GM12891 (cell line): Measurements from ENCODE around the gene MIS12.

ENCODE experiments used
- POLR2A ChIP-seq: IDR thresholded peaks from 2 replicates; pipeline ENCODE4 v1.6.1; 2011; ENCODE audit warnings: low read depth, low read length, control low read depth
- POLR2AphosphoS5 ChIP-seq: IDR thresholded peaks from 2 replicates; pipeline ENCODE4 v1.6.1; 2011; ENCODE audit warnings: low read depth, low read length, control low read depth
- SPI1 ChIP-seq: IDR thresholded peaks from 2 replicates; pipeline ENCODE4 v1.6.1; 2011; ENCODE audit warnings: low read depth, low read length, control low read depth

DNA sequence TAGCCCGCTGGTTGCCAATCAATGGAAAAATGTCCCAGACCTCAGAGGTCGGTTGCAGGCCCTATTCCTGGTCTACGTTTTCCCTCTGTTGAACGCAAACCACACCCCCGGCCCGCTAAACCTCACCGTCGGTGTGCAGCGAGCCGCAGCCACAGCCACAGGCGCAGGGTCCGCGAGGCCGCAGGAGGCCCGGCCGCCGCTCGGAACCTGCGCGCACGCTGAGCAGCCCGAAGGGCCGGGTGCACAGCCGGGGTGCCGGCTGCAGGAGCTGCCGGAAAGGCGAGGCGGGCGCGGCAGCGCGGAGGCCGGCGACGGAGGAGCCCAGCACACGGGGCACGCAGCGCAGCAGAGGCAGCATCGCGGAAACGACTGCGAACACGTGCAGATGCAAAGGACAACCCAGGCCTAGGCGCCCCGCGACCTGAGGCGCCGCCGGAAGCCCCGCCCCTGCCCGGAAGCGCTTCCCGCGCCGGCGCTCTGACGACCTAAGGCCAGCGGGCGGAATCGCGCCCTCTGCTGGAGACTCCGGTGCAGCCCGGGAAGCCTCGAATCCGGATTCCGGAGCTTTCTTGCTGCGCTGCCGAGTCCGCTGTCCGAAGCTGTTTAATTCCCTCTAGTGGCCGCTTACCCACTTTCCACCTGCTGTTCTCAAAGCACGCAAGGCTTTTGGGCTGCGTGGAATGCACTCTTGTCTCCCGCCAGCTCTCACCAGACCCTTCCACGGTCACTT is 47.5 kb upstream of the MIS12 start, which contains the start of gene C1QBP:
- TF ChIP-seq POLR2A = peak; percentile 85
- no peak for TF ChIP-seq SPI1
- TF ChIP-seq POLR2AphosphoS5 = peak; percentile 84
